GM21515 (cell line): ENCODE measurements around the gene TMEM63C.
"Not testable (repeated sequence)": the region's sequence is repeated elsewhere in the genome, so short reads cannot be mapped to it uniquely, and the experiment has no call there.

Experiments used
- ATAC-seq: cut with Tn5 transposase; IDR thresholded peaks from one replicate; pipeline ENCODE4 v1.9.1; 2021; ENCODE audit not compliant: unreplicated experiment

TMEM63C gene

GRCh38 chr14:77155083-77155482 is 26.5 kb upstream of the TMEM63C start:
- ATAC-seq: no peak

- no peak for ATAC-seq
These were observed 23.9 kb upstream of the TMEM63C start for GRCh38 chr14:77157740-77158139.

- ATAC-seq: no peak
These were observed 23.3 kb upstream of the TMEM63C start for GRCh38 chr14:77158175-77158881.

- ATAC-seq: no peak
These were observed 22.7 kb upstream of the TMEM63C start for GRCh38 chr14:77158882-77159255.

- no peak for ATAC-seq
These were observed 20.6 kb upstream of the TMEM63C start for GRCh38 chr14:77161011-77161410.

- no peak for ATAC-seq
These were observed 11.6 kb upstream of the TMEM63C start for GRCh38 chr14:77170045-77170444.

- no peak for ATAC-seq
These were observed 8.7 kb upstream of the TMEM63C start for GRCh38 chr14:77172916-77173315.

GRCh38 chr14:77173911-77174617 is 7.5 kb upstream of the TMEM63C start:
- not testable (repeated sequence) for ATAC-seq

GRCh38 chr14:77175843-77176242 is 5.8 kb upstream of the TMEM63C start:
- no peak for ATAC-seq

GRCh38 chr14:77177702-77178101 is 3.9 kb upstream of the TMEM63C start:
- ATAC-seq: no peak

- ATAC-seq: no peak
These were observed 2.9 kb upstream of the TMEM63C start for GRCh38 chr14:77178656-77179055.

GRCh38 chr14:77180726-77181602 is 634 bp upstream of the TMEM63C start:
- no peak for ATAC-seq

- ATAC-seq: no peak
These were observed 2.3 kb downstream of the TMEM63C start for GRCh38 chr14:77183896-77184295.

GRCh38 chr14:77184396-77185092 is 2.9 kb downstream of the TMEM63C start:
- no peak for ATAC-seq

- ATAC-seq: no peak
These were observed 3.5 kb downstream of the TMEM63C start for GRCh38 chr14:77185093-77185465.

GRCh38 chr14:77186911-77187648 is 5.5 kb downstream of the TMEM63C start:
- no peak for ATAC-seq

- ATAC-seq: no peak
These were observed 6.0 kb downstream of the TMEM63C start for GRCh38 chr14:77187649-77188012.

GRCh38 chr14:77189479-77189878 is 7.9 kb downstream of the TMEM63C start:
- ATAC-seq: no peak

- no peak for ATAC-seq
These were observed 9.4 kb downstream of the TMEM63C start for GRCh38 chr14:77190977-77191376.

GRCh38 chr14:77194706-77195105 is 13.1 kb downstream of the TMEM63C start:
- ATAC-seq: no peak

- no peak for ATAC-seq
These were observed 14.2 kb downstream of the TMEM63C start for GRCh38 chr14:77195766-77196165.
